HG02938 (cell line): ENCODE data around the gene FAM151B.
A peak's percentile ranks its signal among the peaks of the same experiment; 100 is the strongest.
"Not testable (repeated sequence)": the region's sequence is repeated elsewhere in the genome, so short reads cannot be mapped to it uniquely, and the experiment has no call there.

Experiments used
- ATAC-seq: cut with Tn5 transposase; IDR thresholded peaks from one replicate; pipeline ENCODE4 v1.9.1; 2021; ENCODE audit warnings: mild to moderate bottlenecking, moderate library complexity; ENCODE audit not compliant: unreplicated experiment

Gene FAM151B, protein sequence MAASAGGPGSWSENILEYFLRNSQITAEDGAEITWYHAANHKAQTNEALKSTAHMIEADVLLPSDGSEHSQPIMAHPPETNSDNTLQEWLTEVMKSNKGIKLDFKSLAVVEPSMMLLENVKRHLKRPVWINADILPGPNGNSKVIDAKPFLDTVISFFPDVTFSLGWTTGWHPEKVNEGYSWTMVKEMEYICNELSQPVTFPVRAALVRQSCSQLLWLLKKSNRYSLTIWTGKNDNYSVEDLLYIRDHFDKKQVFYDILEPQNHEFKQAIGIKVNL

DNA sequence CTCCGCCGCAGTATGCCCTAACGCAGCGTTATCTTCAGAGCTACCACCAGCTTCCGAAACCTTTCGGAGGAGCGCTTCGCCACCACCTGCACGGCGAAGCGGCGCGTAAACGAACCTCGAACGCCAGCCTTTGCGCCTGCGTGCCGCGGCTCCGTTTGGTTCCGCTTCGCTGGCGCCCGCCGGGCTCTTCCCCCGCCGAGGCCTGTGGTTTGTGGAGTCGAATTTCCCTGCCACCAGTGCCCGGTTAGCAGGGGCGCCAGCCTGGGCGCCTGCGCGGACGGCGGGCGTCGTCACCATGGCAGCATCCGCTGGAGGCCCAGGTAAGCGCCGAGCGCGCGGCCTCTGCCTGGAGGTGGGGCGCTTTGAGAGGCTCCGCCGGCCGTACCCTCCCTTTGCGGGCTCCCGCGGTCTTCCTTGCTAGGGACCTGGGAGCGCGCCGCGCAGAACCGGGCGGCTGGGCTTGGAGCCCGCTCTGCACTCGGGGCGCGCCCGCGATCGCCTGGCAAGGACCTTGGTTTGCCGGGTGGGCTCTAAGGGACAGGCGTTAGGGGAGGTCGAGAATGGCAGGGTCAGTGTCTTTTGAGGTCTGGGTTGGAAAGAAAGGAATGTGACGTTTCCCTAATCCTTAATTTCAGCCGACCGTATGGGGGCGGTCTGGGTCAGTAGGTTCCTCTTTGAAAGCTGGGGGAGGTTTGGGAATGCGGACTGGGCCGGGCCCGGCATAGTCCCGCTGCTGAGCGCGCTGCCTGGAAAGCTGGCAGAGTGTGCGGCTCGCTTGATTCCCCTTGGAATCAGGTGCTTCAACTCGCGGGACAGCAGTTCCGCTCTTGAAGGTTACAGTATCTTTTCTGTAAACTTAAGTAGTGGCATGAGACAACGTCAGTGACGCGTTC, at the start of gene FAM151B:
FAM151B (plus strand) TSS at position 272 of the 893 bp plus-strand sequence; CDS start at position 296, 24 bp downstream.
- peak; percentile 66 for ATAC-seq

DNA sequence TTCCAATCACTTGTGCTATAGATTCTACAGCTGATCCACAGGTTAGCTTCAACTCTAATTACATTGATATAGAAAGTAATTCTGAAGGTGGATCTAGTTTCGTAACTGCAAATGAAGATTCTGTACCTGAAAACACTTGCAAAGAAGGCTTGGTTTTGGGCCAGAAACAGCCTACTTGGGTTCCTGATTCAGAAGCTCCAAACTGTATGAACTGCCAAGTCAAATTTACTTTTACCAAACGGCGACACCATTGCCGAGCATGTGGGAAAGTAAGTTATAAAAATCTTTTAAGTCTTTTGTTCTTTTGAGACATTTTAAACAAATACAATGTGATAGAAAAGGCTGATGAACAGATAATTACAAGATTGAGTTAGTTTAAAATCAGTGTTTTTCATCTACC, 49.2 kb upstream of the FAM151B start:
- ATAC-seq, result no peak

DNA sequence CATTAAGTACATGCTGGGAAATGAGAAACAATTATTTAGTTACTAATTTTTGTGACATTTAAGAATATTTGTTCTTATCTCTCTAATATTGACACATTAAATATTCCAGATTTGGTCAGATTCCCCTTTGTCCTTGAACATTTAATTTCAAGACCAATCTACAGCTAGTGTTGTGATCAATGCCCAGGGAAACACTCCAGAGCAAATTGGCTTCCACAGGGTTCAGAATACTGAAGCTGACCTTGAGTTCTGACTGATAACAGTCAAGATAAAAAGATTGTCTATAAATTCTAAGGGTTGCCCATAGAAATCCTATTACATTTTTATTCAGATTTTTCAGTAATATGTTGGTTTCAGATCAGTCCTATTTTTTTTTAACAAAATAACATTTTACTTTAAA, 48.7 kb upstream of the FAM151B start:
- ATAC-seq, result no peak

DNA sequence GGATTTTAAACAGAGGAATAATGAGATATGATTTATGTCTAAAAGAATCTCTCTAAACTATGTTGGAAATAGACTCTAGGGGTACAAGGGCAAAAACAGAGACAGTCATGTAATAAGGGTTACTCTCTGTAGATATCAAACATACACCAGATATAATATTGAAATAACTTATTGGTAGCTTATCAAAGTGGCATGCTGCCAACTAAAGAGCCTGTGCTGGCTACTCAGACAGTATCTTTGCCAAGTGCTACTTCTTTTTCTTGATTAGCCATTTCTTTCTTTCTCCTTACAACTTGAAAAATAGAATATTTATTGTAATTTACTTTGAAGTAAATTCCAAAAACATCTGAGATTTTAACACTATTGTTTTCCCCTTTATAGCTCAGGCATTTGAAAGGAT, 45.2 kb upstream of the FAM151B start:
- no peak for ATAC-seq

DNA sequence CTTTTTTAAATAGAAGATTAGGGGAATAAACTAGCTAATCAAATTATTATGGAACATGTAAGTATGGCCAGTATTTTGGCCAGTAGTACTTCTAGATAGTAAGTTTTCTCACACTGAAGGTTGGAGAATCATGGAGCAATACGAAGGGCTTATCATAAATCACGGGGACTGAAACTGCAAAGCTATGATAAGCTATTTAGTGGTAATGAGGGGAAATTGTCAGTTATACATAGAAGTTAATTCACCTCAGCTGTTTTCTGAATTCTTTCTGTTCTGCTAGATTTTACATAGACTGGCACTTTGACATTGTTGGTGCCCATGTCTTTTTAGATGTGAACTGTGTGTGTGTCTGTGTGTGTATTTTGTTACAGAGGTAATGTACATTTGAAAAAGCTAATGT, 34.5 kb upstream of the FAM151B start:
- ATAC-seq, result no peak

DNA sequence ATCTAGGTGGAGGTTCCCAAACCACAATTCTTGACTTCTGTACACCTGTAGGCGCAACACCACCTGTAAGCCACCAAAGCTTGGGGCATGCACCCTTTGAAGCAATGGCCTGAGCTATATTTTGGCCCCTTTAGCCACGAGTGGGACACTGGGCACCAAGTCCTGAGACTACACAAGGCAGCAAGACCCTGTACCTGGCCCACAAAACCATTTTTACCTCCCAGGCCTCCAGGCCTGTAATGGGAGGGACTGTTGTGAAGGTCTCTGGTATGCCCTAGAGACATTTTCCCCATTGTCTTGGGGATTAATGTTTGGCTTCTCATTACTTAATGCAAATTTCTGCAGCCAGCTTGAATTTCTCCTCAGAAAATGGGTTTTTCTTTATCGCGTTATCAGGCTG, 24.6 kb upstream of the FAM151B start:
- no peak for ATAC-seq

DNA sequence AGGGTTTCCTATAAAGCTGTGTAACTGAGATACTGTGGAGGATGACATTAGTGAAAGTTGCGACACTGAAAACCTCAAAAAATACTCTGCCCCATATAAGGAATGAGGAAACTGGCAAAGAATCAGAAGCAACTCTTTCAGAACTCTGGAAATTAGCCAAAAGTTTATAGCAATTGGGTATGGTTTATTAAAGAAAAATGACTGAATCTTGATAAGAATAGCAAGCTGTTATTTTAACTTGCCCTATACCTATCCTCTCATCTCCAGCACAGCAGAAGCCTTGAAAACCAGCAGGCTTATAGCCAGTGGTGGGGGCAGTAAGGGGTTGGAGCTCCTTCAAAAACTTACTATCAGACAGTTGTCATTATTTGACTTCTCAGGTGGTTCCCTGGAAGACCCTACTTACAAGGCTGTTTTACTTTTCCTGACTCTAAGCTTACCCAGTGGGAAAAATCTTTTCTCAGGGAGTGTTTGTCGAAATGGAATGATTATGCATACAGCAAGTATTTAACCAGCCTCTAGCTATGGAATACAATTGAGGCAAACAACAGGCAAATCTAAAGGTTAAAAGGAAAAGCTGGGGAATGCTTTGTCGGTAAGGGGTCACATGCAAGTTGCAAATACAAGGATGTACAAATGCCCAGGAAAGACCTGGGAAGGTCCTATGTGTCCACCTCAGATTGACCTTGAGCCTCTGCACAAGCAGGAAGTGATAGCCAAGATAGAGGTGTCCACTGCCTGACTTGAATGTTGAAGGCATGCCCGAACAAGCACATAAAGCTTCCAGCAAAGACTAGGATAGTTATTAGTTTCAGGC, 21.0 kb upstream of the FAM151B start:
- ATAC-seq, result no peak

DNA sequence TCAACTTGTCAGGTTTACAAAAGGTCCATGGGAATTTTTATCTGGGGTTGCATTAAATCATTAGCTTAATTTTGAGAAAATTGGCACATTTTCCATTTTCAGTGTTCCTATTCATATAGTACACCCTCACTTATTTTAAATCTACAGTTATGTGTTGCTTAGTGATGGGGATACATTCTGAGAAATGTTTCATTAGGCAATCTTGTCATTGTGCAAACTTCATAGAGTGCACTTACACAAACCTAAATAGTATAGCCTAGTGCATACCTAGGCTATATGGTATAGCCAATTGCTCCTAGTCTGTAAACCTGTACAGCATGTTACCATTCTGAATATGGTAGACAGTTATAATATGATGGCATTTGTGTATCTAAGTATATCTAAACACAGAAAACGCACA, 19.8 kb upstream of the FAM151B start:
- ATAC-seq, result no peak

DNA sequence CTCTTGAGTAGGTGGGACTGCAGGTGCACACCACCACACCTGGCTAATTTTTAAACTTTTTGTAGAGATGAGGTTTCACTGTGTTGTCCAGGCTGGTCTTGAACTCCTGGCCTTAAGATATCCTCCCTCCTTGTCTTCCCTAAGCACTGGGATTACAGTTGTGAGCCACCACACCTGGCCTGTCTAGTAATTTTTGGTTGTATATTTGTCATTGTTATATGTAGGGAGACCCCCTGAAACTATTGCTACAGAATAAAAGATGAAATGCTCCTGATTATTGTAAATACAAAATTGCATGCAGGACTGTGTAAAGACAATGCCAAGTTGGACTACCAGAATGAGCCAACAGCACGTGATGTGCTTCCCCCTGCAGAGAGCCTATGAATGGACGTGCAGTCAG, 17.3 kb upstream of the FAM151B start:
- ATAC-seq, result not testable (repeated sequence)

DNA sequence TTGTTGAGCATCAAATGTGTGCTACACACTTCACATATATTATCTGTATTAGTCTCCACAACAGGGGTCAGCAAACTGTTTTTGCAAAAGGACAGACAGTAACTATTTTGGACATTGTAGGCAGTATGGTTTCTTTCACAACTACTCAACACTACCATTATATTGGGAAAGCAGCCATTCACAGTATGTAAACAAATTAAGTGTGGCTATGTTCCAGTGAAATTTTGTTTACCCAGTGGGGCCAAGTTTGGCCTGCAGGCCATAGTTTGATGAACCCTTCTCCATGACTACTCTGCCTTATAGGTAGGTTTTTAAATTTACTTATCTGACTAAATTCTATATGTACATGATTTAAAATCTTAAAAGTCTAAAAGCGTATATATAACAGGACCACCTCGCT, 13.0 kb upstream of the FAM151B start:
- ATAC-seq, result no peak

DNA sequence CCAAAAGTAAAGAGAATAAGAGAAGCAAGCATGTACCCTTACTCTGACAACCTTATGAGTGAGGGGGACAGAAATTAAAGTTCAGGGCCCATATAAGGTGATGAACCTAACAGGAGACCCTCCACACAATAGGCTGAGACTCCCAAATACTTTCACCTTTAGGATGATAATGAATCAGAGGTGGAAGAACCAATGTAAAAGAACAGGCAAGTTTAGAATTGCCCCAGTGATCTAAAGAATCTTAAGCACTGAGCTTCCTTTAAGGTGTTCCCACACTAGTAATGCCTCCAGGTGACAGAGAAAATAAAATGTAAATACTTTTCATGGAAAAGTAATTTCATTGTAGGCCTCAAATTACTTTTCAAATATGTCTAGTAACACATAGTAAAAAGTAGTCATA, 8.2 kb upstream of the FAM151B start:
- no peak for ATAC-seq

DNA sequence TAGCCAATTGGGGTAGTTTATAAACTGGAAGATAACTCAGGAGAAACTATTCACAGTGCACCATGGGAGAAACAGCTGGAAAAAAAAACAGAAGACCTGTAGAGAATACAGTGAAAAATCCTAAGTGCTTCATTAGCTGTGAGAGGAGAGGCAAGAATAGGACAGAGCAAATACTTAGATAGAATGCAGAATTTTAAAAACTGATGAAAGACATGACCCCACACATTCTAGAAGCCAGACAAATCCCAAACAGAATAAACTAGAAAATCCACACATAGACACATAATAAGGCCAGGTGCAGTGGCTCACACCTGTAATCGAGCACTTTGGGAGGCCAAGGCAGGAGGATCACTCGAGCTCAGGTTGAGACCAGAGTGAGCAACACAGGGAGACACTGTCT, 7.5 kb upstream of the FAM151B start:
- no peak for ATAC-seq

DNA sequence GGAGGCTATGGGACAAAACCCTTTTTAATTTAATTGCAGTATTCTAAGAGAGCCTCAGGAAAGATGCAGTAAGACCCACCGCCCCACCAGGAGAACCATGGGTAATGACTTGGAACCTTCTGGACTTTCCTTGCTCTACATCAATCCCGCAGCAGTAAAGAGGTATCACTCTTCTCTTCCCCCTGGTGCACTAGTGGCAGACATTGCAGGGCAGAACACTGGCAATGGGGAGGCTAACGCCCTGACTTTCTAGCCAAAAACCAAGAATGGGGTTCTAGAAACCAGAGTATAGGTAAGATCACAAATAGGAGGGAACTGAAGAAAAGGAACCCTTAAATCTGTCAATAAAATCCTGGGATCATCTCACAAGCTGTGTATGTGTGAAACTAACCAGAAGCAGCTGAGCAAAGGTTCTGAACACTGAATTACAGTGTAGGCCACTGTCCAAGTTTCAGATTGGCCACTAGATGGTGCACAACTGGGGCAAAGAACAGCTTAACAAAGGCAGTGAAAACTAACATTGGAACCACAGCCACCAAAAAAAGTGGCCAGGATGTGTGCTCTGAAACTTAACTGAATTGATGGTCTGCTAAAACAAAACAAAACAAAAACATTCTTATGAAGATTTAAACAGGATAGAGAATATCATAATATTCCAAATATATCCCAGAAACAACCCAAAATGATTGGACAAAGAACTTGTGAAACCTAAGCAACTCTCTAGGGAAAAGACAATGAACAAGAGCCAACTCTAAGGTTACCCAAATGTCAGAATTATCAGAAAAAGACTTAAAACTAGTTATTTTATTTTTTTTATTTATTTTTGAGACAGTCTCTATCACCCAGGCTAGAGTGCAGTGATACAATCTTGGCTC, 6.6 kb upstream of the FAM151B start:
- ATAC-seq, result peak; percentile 54

DNA sequence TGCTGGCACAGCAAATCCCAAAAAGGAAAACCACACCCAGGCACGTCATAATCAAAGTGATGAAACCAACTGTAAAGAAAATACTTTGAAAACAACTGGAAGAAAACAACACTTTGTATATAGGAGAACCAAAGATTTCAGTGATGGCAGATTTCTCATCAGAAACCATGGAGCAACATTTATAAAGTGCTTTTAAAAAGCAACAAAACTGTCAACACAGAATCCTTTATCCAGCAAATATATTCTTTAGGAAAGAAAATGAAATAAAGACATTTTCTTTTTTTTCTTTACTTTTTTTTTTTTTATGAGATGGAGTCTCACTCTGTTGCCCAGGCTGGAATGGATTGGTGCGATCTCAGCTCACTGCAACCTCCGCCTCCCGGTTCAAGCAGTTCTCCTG, 5.3 kb upstream of the FAM151B start:
- no peak for ATAC-seq

DNA sequence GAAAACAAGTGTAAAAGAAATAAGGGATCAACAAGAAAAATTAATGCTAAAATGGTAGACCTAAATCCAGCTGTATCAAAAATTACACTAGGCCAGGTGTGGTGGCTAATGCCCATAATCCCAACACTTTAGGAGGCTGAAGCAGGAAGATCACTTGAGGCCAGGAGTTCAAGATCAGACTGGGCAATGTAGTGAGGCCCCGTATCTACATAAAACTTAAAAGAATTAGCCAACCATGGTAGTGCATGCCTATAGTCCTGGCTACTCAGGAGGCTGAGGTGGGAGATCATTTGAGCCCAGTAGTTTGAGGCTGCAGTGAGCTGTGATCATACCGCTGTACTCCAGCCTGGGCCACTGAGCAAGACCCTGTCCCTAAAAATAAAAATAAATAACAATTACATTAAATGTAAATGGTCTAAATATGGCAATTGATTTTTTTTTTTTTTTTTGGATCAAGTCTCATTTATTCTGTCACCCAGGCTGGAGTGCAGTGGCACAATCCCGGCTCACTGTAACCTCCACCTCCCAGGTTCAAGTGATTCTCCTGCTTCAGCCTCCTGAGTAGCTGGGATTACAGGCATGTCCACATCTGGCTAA, 4.2 kb upstream of the FAM151B start:
- no peak for ATAC-seq

DNA sequence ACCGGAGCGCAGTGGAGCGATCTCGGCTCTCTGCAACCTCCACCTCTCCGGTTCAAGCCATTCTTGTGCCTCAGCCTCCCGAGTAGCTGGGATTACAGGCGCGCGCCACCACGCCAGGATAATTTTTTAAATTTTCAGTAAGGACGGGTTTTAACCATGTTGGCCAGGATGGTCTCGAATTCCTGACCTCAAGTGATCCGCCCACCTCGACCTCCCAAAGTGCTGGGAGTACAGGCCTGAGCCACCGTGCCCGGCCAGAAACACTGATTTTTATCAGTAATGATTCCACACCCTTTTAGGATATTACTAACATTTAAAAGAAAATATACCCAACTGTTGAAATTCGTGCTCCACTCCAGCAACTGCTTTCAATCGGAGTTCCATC, 464 bp upstream of the FAM151B start:
- no peak for ATAC-seq

DNA sequence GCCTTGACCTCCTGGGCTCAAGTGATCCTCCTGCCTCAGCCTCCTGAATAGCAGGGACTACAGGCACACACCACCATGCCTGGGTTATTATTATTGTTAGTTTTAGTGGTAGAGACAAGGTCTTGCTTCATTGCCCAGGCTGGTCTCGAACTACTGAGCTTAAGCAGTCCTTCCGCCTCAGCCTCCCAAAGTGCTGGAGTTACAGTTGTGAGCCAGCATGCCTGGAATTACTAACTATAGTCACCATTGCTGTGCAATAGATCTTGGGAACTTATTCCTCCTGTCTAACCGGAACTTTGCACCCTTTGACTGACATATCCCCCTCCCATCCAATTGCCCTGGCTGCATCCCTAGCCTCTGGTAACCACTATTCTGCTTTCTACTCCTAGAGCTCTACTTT, 3.4 kb downstream of the FAM151B start:
- ATAC-seq, result no peak

DNA sequence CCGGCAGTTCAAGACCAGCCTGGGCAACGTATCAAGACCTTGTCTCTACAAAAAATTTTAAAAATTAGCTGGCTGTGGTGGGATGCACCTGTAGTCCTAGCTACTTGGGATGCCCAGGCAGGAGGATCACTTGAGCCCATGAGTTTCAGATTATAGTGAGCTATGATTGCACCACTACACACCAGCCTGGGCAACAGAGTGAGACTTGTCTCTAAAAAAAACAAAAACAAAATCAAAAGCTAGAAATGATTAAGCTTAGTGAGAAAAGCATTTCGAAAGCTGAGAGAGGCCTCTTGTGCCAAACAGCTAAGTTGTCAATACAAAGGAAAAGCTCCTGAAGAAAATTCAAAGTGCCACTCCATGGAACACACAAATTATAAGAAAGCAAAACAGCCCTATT, 4.8 kb downstream of the FAM151B start:
- no peak for ATAC-seq

DNA sequence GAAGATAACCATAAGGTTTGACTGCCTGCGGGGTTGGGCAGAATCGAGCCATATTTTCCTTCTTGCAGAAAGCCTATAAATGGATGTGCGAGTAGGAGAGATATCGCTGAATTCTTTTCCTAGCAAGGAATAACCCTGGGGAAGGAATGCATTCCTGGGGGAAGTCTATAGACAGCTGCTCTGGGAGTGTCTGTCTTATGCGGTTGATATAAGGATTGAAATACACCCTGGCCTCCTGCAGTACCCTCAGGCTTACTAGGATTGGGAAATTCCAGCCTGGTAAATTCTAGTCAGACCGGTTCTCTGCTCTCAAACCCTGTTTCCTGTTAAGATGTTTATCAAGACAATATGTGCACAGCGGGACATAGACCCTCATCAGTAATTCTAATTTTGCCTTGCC, 5.5 kb downstream of the FAM151B start:
- ATAC-seq, result not testable (repeated sequence)

DNA sequence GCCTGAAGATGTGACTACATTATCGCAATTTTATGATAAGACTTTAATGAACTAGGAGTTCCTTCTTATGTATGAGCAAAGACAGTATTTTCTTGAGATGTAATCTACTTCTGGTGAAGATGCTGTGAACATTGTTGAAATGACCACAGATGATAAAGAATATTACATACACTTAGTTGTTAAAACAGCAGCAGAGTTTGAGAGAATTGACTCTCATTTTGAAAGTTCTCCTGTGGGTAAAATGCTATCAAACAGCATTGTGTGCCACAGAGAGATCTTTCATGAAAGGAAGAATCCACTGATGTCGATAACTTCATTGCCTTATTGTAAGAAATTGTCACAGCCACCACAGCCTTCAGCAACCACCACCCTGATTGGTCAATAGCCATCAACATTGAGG, 8.0 kb downstream of the FAM151B start:
- ATAC-seq, result no peak
